Rectal smooth muscle tissue (tissue), 1 donor: Measurements from ENCODE around the gene ZBTB47.

Experiments used
- H3K27ac ChIP-seq: one replicate; pipeline ENCODE4 v1.7.0; 2013; ENCODE audit warnings: low read depth, low read length, inconsistent platforms
- H3K27me3 ChIP-seq: one replicate; pipeline ENCODE4 v1.7.0; 2013; ENCODE audit warnings: low read length; ENCODE audit not compliant: control insufficient read depth, insufficient read depth
- H3K36me3 ChIP-seq: one replicate; pipeline ENCODE4 v1.7.0; 2013; ENCODE audit warnings: low read length; ENCODE audit not compliant: control insufficient read depth, insufficient read depth
- H3K4me1 ChIP-seq: one replicate; pipeline ENCODE4 v1.7.0; 2013; ENCODE audit warnings: low read length; ENCODE audit not compliant: control insufficient read depth, insufficient read depth
- H3K4me3 ChIP-seq: one replicate; pipeline ENCODE4 v1.7.0; 2013; ENCODE audit warnings: low read length
- H3K9ac ChIP-seq: one replicate; pipeline ENCODE4 v1.7.0; 2013; ENCODE audit warnings: low read length

The ZBTB47 gene

DNA sequence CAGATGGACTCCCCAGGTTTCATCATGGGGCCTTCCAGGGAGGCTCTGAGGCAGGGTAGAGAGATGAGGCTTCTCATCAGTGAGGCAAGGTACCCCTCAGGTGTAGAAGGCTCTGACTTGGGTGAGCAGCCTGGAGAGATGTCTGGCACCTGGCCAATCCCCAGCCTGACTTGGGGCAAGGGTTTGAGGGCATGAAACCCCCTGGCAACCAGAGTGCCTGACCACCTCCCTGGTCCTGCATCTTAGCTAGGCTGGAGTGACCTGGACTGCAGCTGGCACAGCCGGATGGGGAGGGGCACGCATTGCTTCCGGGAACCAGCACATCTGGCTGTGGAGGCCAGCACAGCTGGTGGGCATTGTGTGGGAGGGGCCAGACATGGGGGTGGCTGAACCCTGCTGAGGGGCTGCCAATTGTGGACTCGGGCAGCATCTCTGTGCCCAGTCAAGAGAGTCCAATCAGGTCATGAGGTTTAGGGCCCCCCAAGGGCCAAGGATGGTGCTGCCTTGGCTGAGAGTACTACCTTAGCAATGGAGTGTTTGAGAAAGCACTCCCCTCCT lies 1.9 kb downstream of the ZBTB47 start:
- Histone ChIP-seq H3K4me1 (peaks cover 49% of the 10 kb centered on the region), H3K4me3 (peak overlapping the region; percentile 79), H3K27ac (peak overlapping the region; percentile 75)

DNA sequence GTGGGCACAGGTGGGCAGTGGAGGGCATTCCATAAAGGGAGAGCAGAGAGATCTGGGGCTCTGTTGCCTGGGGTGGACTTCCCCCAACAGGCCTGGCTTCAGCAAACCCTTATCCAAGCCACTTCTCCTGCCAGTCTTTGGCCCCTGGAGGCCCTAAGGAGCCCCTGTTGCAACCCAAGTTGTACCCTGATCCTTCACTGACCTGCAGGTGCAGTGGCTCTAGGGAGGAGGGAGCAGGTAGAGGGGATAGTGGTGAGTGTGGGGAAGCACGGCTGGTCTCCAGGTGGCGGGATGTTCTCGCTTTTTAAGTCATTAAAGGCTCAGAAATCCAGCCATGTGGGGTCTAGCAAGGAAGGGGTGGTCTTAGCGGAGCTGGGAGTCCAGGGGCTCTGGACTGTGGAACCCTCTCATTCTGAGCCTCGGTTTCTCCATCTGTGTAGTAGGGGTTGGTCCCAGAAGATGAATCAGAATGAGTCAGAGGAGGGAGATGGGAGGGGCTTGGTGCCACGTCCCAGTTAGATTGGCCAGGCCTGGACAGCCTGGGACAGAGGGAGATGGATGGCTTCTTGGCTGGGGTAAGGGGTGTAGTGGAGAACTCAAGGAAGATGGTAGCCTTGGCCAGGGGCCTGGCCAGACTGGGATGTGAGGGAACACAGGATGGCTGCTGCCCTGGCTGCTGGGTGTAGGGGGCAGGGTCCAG lies 2.6 kb downstream of the ZBTB47 start:
- Histone ChIP-seq H3K27ac (peak overlapping the region; percentile 75), H3K36me3 (peaks cover 5% of the 10 kb centered on the region), H3K9ac (no peak overlapping the region), H3K4me3 (peak overlapping the region; percentile 29), H3K4me1 (peaks cover 45% of the 10 kb centered on the region), H3K27me3 (no peaks in the 10 kb centered on the region)

More for the DNA sequence above, 1.9 kb downstream of the ZBTB47 start:
- no peak overlapping the region for H3K9ac ChIP-seq
- H3K36me3 ChIP-seq = peaks cover 3% of the 10 kb centered on the region
- H3K27me3 ChIP-seq = no peaks in the 10 kb centered on the region

DNA sequence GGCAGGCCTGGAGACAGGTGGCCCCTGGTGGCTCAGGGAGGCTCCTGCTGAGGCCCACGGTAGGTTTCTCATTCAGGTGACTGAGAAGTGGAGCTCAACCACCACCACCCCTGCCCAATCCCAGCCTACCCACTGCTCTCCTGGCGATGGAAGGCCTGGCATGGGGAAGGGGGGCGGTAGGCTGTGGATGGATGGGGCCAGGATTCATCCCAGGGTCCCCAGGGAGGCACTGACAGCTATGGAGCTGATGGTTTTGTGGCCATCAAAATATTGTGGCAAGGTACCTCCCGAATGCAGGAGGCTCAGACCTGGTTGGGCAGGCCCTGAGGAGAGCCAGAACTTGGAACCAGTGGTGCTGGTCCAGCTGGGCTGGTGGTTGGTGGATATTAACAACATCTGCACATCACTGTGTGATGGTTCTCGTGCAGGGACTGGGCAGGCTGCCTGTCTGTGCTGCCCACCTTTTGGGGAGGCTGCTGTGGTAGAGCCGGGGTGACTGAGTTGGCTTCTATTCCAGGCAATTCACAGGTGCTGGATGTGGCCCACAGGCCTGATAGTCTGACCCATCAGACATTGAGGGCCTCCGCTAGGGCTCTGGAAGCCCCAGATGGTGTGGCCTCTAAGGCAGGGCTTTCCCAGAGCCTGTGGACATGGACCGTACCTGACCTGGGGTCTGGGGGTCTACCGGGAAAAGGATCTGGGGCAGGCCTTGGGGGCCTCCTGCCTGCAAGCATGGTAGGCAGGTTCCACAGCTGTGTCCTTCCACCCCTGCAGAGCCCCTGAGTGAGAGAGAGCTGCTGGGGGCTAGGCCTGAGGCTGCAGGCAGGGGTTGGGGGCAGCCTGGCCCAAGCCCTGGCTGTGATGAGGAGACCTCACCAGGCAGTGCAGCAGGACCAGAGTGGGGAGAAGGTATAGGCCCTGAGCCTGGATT lies 3.4 kb downstream of the ZBTB47 start:
- Histone ChIP-seq H3K9ac (no peak overlapping the region), H3K4me1 (peaks cover 37% of the 10 kb centered on the region), H3K36me3 (peaks cover 5% of the 10 kb centered on the region), H3K27me3 (no peaks in the 10 kb centered on the region), H3K27ac (no peak overlapping the region), H3K4me3 (no peak overlapping the region)

DNA sequence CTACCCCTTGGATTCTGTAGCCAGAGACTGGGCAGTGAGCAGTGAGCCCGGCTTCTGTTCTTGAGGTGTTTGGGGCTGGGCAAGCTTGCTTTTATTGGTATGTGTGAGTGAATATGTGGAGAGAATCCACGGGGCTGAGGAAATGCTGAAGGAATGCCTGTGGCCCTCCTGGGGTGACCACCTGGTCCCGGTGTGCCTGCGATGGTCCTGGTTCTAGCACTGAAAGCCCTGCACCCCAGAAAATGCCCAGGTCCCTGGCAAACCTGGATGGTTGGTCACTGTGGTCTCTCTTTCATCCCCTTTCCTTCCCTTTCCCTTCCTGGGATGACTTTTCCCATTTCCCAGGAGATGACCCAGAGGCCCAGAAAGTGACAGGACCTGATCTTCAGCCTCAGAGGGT lies 4.2 kb downstream of the ZBTB47 start:
- no peak overlapping the region for H3K9ac ChIP-seq
- peaks cover 5% of the 10 kb centered on the region for H3K36me3 ChIP-seq
- no peak overlapping the region for H3K27ac ChIP-seq
- no peaks in the 10 kb centered on the region for H3K27me3 ChIP-seq
- no peak overlapping the region for H3K4me3 ChIP-seq
- peaks cover 30% of the 10 kb centered on the region for H3K4me1 ChIP-seq

DNA sequence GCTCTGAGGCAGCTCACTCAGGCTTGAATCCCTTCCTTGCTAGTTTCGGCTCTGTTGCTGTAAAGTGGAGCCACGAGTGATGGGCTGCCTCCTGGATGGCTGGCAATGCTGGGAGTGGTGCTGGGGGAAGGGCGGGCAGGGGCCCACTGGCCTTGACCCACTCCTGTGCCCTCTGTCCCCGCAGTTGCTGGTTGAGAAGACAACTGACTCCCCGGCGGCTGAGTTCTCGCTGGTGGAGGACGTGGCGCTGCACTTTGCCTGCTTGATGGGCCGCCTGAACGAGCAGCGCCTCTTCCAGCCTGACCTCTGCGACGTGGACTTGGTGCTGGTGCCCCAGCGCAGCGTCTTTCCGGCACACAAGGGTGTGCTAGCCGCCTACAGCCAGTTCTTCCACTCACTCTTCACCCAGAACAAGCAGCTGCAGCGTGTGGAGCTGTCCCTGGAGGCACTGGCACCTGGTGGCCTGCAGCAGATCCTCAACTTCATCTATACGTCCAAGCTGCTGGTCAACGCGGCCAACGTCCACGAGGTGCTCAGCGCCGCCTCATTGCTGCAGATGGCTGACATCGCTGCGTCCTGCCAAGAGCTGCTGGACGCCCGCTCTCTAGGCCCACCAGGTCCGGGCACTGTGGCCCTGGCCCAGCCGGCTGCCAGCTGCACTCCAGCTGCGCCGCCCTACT lies 4.7 kb downstream of the ZBTB47 start:
- peaks cover 24% of the 10 kb centered on the region for H3K4me1 ChIP-seq
- no peak overlapping the region for H3K4me3 ChIP-seq
- no peak overlapping the region for H3K9ac ChIP-seq
- no peak overlapping the region for H3K27ac ChIP-seq
- H3K27me3 ChIP-seq = no peaks in the 10 kb centered on the region
- H3K36me3 ChIP-seq = peaks cover 5% of the 10 kb centered on the region

DNA sequence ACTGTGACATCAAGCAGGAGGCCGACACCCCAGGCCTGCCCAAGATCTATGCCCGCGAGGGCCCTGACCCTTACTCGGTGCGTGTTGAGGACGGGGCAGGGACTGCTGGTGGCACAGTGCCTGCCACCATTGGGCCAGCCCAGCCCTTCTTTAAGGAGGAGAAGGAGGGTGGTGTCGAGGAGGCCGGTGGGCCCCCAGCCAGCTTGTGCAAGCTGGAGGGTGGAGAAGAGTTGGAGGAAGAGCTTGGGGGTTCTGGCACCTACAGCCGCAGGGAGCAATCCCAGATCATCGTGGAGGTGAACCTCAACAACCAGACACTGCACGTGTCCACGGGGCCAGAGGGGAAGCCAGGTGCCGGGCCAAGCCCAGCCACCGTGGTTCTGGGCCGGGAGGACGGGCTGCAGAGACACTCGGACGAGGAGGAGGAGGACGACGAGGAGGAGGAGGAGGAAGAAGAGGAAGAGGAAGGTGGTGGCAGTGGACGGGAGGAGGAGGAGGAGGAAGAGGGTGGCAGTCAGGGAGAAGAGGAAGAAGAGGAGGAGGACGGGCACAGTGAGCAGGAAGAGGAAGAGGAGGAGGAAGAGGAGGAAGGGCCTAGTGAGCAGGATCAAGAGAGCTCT lies 5.4 kb downstream of the ZBTB47 start:
- Histone ChIP-seq H3K27me3 (no peaks in the 10 kb centered on the region), H3K4me1 (peaks cover 22% of the 10 kb centered on the region), H3K9ac (no peak overlapping the region), H3K4me3 (no peak overlapping the region), H3K27ac (no peak overlapping the region), H3K36me3 (peaks cover 5% of the 10 kb centered on the region)

DNA sequence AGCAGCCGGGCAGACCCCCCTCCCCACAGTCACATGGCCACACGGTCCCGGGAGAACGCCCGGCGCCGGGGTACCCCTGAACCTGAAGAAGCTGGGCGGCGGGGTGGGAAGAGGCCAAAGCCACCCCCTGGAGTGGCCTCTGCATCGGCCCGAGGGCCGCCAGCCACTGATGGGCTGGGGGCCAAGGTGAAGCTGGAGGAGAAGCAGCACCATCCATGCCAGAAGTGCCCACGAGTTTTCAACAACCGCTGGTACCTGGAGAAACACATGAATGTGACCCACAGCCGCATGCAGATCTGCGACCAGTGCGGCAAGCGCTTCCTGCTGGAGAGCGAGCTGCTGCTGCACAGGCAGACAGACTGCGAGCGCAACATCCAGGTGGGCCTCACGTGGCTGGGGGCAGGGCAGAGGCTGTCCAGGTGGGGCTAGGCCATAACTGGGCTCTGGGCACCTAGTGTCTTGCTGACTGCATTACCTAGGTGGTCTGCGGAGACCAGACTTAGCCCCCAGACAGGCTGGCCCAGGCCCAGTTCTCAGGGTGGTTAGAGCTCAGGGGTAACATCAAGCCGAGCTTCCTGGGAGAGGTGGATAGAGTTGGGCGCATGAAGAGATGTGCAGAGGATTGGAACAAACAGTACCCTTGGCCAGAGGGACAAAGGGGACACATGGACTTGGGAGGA lies 6.1 kb downstream of the ZBTB47 start:
- Histone ChIP-seq H3K27me3 (no peaks in the 10 kb centered on the region), H3K9ac (no peak overlapping the region), H3K36me3 (peaks cover 5% of the 10 kb centered on the region), H3K4me3 (no peak overlapping the region), H3K27ac (peak overlapping the region; percentile 47), H3K4me1 (peaks cover 22% of the 10 kb centered on the region)

DNA sequence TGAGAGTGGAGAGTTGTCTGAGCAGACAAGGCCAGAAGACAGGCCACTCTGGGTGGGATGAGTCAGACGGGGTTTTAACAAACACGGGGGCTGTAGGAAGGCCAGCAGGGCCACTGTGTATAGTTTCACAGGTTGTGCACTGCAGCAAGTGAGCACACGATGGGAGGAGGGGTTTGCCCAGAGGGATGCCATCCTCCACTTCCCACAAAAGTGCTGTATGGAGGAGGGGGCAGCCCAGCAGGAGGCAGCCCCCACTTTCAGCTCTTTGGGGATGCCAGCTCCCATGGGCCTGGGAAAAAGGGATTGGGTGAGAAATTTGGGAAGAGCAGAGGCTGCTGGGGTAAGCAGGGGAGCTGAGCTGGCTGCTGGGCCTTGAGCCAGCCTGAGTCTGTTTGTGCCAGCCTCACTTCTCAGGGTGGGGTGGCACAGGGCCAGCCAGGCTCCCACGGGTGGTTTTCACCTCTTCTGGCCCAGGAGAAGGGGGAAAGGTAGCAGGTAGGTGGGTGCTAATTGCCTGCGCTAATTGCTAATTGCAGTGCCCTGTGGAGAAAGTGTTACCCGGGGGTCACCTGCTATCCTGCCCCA lies 6.7 kb downstream of the ZBTB47 start:
- peaks cover 5% of the 10 kb centered on the region for H3K36me3 ChIP-seq
- no peak overlapping the region for H3K9ac ChIP-seq
- peak overlapping the region; percentile 47 for H3K27ac ChIP-seq
- H3K4me3 ChIP-seq = no peak overlapping the region
- no peaks in the 10 kb centered on the region for H3K27me3 ChIP-seq
- peaks cover 19% of the 10 kb centered on the region for H3K4me1 ChIP-seq

DNA sequence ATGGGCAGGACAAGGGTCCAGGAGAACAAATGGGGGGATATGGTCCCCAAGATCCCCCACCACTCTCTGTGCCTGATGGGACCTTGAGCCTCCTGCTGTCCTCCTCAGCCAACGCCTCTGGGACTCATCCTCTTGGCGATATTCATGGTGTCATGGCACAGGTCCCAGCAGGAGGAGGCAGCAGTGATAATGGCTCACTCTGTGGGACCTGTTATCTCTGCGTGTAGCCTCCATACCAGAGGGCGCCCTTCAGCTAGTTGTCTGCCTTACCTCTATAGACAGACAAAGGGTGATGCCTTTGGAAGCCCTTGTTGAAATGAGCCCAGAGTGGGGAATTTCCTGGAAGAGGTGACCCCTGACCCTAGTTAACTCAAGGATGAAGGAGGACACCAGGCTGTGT lies 7.4 kb downstream of the ZBTB47 start:
- Histone ChIP-seq H3K27me3 (no peaks in the 10 kb centered on the region), H3K4me1 (peaks cover 13% of the 10 kb centered on the region), H3K36me3 (peaks cover 5% of the 10 kb centered on the region), H3K9ac (no peak overlapping the region), H3K4me3 (no peak overlapping the region), H3K27ac (no peak overlapping the region)

DNA sequence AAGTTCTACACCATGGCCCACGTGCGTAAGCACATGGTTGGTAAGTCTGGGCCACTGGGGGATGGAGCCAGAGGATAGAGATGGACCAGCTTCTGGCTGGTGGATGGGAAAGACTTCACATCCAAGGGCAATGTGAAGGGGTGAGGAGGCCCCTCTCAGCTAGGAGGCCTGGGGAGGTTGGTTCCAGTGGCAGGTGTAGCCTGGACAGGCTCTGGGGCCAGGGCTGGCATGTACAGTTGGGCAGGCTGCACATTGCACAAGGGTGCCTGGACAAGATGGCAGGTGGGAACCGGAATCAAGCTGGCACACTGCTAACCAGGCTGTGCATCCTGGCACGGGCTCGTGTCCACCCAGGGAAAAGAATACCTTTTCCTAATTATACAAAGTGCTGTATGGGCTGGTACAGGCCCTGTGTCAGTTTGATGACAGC lies 8.1 kb downstream of the ZBTB47 start:
- H3K27me3 ChIP-seq = no peaks in the 10 kb centered on the region
- peaks cover 5% of the 10 kb centered on the region for H3K36me3 ChIP-seq
- no peak overlapping the region for H3K27ac ChIP-seq
- H3K4me1 ChIP-seq = peaks cover 14% of the 10 kb centered on the region
- H3K4me3 ChIP-seq = no peak overlapping the region
- no peak overlapping the region for H3K9ac ChIP-seq

DNA sequence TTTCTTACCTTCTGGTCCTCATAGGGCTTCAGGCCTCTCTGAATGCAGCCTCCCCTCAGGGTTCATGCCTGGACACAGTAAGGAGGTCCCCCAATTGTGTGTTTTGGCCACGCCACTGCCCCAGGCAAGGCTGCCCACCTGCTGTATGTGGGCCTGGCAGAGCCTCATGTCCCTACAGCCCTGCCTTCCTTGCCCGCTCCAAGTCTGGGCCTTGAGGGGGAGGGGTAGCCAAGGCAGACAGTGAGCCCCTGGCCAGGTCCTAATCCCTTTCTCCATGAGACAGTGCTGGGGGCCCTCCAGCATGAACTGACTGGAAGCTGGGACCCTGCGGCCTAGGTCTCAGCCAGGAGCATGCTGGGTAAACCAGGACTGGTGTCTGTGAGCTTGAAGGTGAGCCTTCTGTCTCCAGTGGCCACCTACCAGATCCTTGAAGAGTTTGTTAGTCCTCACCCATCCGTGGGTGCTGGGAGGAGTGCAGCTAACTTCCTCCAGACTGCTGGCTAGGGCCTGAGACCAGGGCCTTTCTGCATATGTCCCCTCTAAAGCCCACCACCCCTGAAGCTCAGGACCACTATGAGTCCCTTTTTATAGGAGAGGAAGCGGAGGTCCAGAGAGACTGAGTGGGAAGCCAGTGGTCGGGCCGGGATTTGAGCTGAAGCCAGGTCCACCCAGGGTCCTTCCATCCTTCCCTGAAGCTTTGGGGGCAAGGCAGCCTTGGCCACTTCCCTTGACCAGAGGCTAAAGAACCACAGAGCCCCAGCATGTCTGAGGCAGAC lies 8.7 kb downstream of the ZBTB47 start:
- H3K27me3 ChIP-seq = no peaks in the 10 kb centered on the region
- H3K4me1 ChIP-seq = peaks cover 17% of the 10 kb centered on the region
- no peak overlapping the region for H3K4me3 ChIP-seq
- no peak overlapping the region for H3K27ac ChIP-seq
- H3K36me3 ChIP-seq = peaks cover 5% of the 10 kb centered on the region
- H3K9ac ChIP-seq = no peak overlapping the region
